Esophagus muscularis mucosa (tissue), 4 donors: ENCODE results near the gene TAS2R39.

ENCODE experiments used
- CTCF ChIP-seq, 3 experiments: fragments of 200-600 bp in 2 of 3; fragments of 450-650 bp in 1 of 3; sonication (generic) in 2 of 3; IDR thresholded peaks; one replicate each; pipeline ENCODE4 v1.5.1; 2017 to 2019; ENCODE audit warnings: antibody characterized with exemption in 3 of 3, mild to moderate bottlenecking in 2 of 3, moderate library complexity in 1 of 3
- EP300 ChIP-seq: sonication (generic); formaldehyde crosslinking; IDR thresholded peaks from one replicate; pipeline ENCODE4 v1.6.1; 2017; ENCODE audit warnings: antibody characterized with exemption
- POLR2A ChIP-seq: fragments of 450-650 bp; IDR thresholded peaks from one replicate; pipeline ENCODE4 v1.6.1; 2017; ENCODE audit warnings: antibody characterized with exemption, moderate library complexity, mild to moderate bottlenecking, low read depth
- POLR2AphosphoS5 ChIP-seq, 2 donors: sonication (generic); formaldehyde crosslinking; IDR thresholded peaks; one replicate each; pipeline ENCODE4 v1.6.1; 2017; ENCODE audit warnings: antibody characterized with exemption in 2 of 2

DNA sequence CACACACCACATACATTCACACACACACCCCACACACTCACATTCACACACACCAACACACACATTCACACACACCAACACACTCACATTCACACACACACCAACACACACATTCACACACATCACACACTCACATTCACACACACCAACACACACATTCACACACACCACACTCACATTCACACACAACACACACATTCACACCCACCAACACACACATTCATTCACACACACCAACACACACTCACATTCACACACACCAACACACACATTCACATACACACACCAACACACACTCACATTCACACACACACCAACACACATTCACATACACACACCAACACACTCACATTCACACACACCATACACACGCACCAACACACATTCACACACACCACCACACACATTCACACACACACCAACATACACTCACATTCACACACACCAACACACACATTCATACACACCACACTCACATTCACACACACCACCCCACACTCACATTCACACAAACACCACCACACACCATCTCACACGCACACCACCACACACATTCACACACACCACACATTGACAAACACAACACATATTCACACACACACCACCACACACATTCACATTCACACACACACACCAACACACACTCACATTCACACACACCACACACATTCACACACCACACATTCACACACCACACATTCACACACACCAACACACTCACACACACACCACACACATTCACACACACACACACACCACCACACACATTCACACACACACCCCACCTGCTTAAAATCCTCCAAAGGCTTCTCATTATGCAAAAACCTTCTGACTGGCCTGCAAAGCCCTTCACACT lies 47.6 kb downstream of the TAS2R39 start:
- TF ChIP-seq CTCF (IDR thresholded peaks at IDR 0.05) (no peak), EP300 (no peak), POLR2A (no peak), POLR2AphosphoS5 (IDR thresholded peaks at IDR 0.05) (no peak)
